Measurements from ENCODE around the gene MAP3K7CL. TPM values are rescaled to one million over a fixed set of nuclear protein-coding genes. Genes with fewer than 3 reads are reported as not detected.

The MAP3K7CL gene
- total RNA-seq, 1 experiment from 2014 or later: 0.31 TPM

- peak; percentile 25; the same call in 1 of the 2 replicates for ATAC-seq
- POLR2A ChIA-PET: no interaction called here
- CTCF ChIA-PET: no interaction called here
- Histone ChIP-seq H3K9me3 (ENCODE audit: control insufficient read depth, insufficient read depth, low read depth, low read length) (no peaks in the 10 kb centered on the region), H3K4me1 (ENCODE audit: control insufficient read depth, insufficient read depth, low read length) (peaks cover 6% of the 10 kb centered on the region; the same call in 1 of the 2 replicates), H3K4me3 (ENCODE audit: low read depth in 2 of 2, low read length in 2 of 2) (peak overlapping the region; percentile 13 to 32; a peak in 3 of 4 replicates), H3K27ac (ENCODE audit: low read length) (0 out of 2 replicates have a peak overlapping the region, but pooled peaks have one; percentile 35), H3K27me3 (ENCODE audit: control insufficient read depth, insufficient read depth, low read length) (no peaks in the 10 kb centered on the region), H3K36me3 (ENCODE audit: control insufficient read depth, insufficient read depth, low read length) (no peaks in the 10 kb centered on the region)
- no TSS peak for BruUV-seq (replicated peaks)
- in situ Hi-C loops (cut with HindIII; ENCODE audit: low pct_unique_long_range_greater_than_20kb, low sequenced_read_pairs) (no loop called here), intact Hi-C loops (cut with micrococcal nuclease; ENCODE audit: unreplicated experiment) (no loop called here)
- DNase-seq (ENCODE audit: low read depth, low spot score): no peak
- TF ChIP-seq TCF7L2 (IDR thresholded peaks at IDR 0.05; ENCODE audit: low read depth, low read length) (no peak), POLR2AphosphoS5 (IDR thresholded peaks at IDR 0.05; ENCODE audit: low read depth, low read length) (no peak), SIN3A (IDR thresholded peaks at IDR 0.05; ENCODE audit: borderline replicate concordance, insufficient read depth, low read depth, low read length) (no peak)
These were observed 66.3 kb downstream of the MAP3K7CL start for GRCh38 chr21:29196670-29197191.

DNA sequence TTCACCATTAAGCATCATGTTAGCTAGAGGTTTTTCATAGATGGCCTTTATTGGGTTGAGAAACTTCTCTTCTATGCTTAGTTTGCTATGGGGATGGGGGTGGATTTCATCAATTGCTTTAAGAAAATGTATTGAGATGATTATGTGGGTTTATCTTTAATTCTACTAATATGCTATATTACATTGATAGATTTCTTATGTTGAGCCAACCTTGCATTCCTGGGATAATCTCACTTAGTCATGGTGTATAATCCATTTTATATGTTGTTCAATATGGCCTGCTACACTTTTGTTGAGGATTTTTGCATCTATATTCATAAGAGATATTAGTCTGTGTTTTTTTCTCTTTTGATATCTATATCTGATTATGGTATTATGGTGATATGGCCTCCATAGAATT lies 70.7 kb downstream of the MAP3K7CL start:
- H3K4me3 ChIP-seq (ENCODE audit: low read depth in 2 of 2, low read length in 2 of 2): no peak overlapping the region
- in situ Hi-C loops (cut with HindIII; ENCODE audit: low pct_unique_long_range_greater_than_20kb, low sequenced_read_pairs): no loop called here
- H3K36me3 ChIP-seq (ENCODE audit: control insufficient read depth, insufficient read depth, low read length): no peaks in the 10 kb centered on the region
- ChIA-PET CTCF (no interaction called here), POLR2A (no interaction called here)
- H3K27me3 ChIP-seq (ENCODE audit: control insufficient read depth, insufficient read depth, low read length): no peaks in the 10 kb centered on the region
- TF ChIP-seq TCF7L2 (IDR thresholded peaks at IDR 0.05; ENCODE audit: low read depth, low read length) (no peak), SIN3A (IDR thresholded peaks at IDR 0.05; ENCODE audit: borderline replicate concordance, insufficient read depth, low read depth, low read length) (no peak), CTCF (IDR thresholded peaks at IDR 0.05) (no peak)
- H3K9me3 ChIP-seq (ENCODE audit: control insufficient read depth, insufficient read depth, low read depth, low read length): no peaks in the 10 kb centered on the region
- no peak overlapping the region for H3K27ac ChIP-seq (ENCODE audit: low read length)
- BruUV-seq (replicated peaks): no TSS peak
- intact Hi-C loops (cut with micrococcal nuclease; ENCODE audit: unreplicated experiment): no loop called here
- DNase-seq (ENCODE audit: low read depth, low spot score) (no peak), ATAC-seq (no peak)
- peaks cover 2% of the 10 kb centered on the region; the same call in 1 of the 2 replicates for H3K4me1 ChIP-seq (ENCODE audit: control insufficient read depth, insufficient read depth, low read length)

- H3K27me3 ChIP-seq (ENCODE audit: control insufficient read depth, insufficient read depth, low read length): no peaks in the 10 kb centered on the region
- H3K27ac ChIP-seq (ENCODE audit: low read length): no peak overlapping the region
- in situ Hi-C loops (cut with HindIII; ENCODE audit: low pct_unique_long_range_greater_than_20kb, low sequenced_read_pairs) (no loop called here), intact Hi-C loops (cut with micrococcal nuclease; ENCODE audit: unreplicated experiment) (no loop called here)
- H3K4me3 ChIP-seq (ENCODE audit: low read depth in 2 of 2, low read length in 2 of 2): no peak overlapping the region
- TF ChIP-seq, protein P1, sequence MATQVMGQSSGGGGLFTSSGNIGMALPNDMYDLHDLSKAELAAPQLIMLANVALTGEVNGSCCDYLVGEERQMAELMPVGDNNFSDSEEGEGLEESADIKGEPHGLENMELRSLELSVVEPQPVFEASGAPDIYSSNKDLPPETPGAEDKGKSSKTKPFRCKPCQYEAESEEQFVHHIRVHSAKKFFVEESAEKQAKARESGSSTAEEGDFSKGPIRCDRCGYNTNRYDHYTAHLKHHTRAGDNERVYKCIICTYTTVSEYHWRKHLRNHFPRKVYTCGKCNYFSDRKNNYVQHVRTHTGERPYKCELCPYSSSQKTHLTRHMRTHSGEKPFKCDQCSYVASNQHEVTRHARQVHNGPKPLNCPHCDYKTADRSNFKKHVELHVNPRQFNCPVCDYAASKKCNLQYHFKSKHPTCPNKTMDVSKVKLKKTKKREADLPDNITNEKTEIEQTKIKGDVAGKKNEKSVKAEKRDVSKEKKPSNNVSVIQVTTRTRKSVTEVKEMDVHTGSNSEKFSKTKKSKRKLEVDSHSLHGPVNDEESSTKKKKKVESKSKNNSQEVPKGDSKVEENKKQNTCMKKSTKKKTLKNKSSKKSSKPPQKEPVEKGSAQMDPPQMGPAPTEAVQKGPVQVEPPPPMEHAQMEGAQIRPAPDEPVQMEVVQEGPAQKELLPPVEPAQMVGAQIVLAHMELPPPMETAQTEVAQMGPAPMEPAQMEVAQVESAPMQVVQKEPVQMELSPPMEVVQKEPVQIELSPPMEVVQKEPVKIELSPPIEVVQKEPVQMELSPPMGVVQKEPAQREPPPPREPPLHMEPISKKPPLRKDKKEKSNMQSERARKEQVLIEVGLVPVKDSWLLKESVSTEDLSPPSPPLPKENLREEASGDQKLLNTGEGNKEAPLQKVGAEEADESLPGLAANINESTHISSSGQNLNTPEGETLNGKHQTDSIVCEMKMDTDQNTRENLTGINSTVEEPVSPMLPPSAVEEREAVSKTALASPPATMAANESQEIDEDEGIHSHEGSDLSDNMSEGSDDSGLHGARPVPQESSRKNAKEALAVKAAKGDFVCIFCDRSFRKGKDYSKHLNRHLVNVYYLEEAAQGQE (IDR thresholded peaks at IDR 0.05; ENCODE audit: insufficient read depth in 1 of 2, low read depth in 2 of 2, low read length in 1 of 2): no peak
- no peak for TF ChIP-seq CTCF (IDR thresholded peaks at IDR 0.05)
- TF ChIP-seq POLR2AphosphoS5 (IDR thresholded peaks at IDR 0.05; ENCODE audit: low read depth, low read length): no peak
- no peak for TF ChIP-seq TCF7L2 (IDR thresholded peaks at IDR 0.05; ENCODE audit: low read depth, low read length)
- TF ChIP-seq SIN3A (IDR thresholded peaks at IDR 0.05; ENCODE audit: borderline replicate concordance, insufficient read depth, low read depth, low read length): no peak
- BruUV-seq (replicated peaks): no TSS peak
- ChIA-PET CTCF (no interaction called here), POLR2A (no interaction called here)
- H3K36me3 ChIP-seq (ENCODE audit: control insufficient read depth, insufficient read depth, low read length): no peaks in the 10 kb centered on the region
- no peaks in the 10 kb centered on the region for H3K4me1 ChIP-seq (ENCODE audit: control insufficient read depth, insufficient read depth, low read length)
- ATAC-seq: no peak
- no peaks in the 10 kb centered on the region for H3K9me3 ChIP-seq (ENCODE audit: control insufficient read depth, insufficient read depth, low read depth, low read length)
- no peak for DNase-seq (ENCODE audit: low read depth, low spot score)
These were observed 74.6 kb downstream of the MAP3K7CL start for GRCh38 chr21:29205009-29205408.

Data from Panc1 (cell line).